Measurements from ENCODE around the gene MCF2L.
"Not testable (repeated sequence)": the region's sequence is repeated elsewhere in the genome, so short reads cannot be mapped to it uniquely, and the experiment has no call there.

The MCF2L gene

GRCh38 chr13:113057084-113057483 is 88.1 kb downstream of the MCF2L start:
- DNase-seq = no peak

GRCh38 chr13:113057559-113057958 is 88.5 kb downstream of the MCF2L start:
- not testable (repeated sequence) for DNase-seq

- DNase-seq = no peak
Observed at GRCh38 chr13:113058129-113058987, 89.3 kb downstream of the MCF2L start.

GRCh38 chr13:113058988-113059850 is 90.2 kb downstream of the MCF2L start:
- no peak for DNase-seq

- DNase-seq = no peak
Observed at GRCh38 chr13:113059891-113060290, 90.9 kb downstream of the MCF2L start.

GRCh38 chr13:113060557-113061270 is 91.7 kb downstream of the MCF2L start:
- DNase-seq = no peak

GRCh38 chr13:113061271-113061625 is 92.2 kb downstream of the MCF2L start:
- DNase-seq = no peak

GRCh38 chr13:113061796-113062425 is 92.9 kb downstream of the MCF2L start:
- no peak for DNase-seq

GRCh38 chr13:113062691-113063090 is 93.7 kb downstream of the MCF2L start:
- DNase-seq = no peak

GRCh38 chr13:113063091-113063491 is 94.1 kb downstream of the MCF2L start:
- DNase-seq = no peak

GRCh38 chr13:113064000-113064533 is 95.1 kb downstream of the MCF2L start:
- DNase-seq = no peak

- no peak for DNase-seq
Observed at GRCh38 chr13:113064534-113065405, 95.8 kb downstream of the MCF2L start.

GRCh38 chr13:113065406-113066141 is 96.6 kb downstream of the MCF2L start:
- no peak for DNase-seq

- DNase-seq = no peak
Observed at GRCh38 chr13:113066142-113066455, 97.1 kb downstream of the MCF2L start.

- no peak for DNase-seq
Observed at GRCh38 chr13:113066746-113067145, 97.7 kb downstream of the MCF2L start.

GRCh38 chr13:113069861-113070805 is 101.1 kb downstream of the MCF2L start:
- no peak for DNase-seq

GRCh38 chr13:113070855-113071254 is 101.8 kb downstream of the MCF2L start:
- DNase-seq = no peak

- DNase-seq = no peak
Observed at GRCh38 chr13:113072376-113072775, 103.4 kb downstream of the MCF2L start.

- no peak for DNase-seq
Observed at GRCh38 chr13:113073942-113074341, 104.9 kb downstream of the MCF2L start.

- no peak for DNase-seq
Observed at GRCh38 chr13:113074401-113074800, 105.4 kb downstream of the MCF2L start.

Data from DMS 273 treated with DMSO at 0.1 percent for 48 hours (cell line).